HuH-7 (cell line): ENCODE measurements around the gene KMT2C.
A peak's percentile ranks its signal among the peaks of the same experiment; 100 is the strongest.
"Not testable (repeated sequence)": the region's sequence is repeated elsewhere in the genome, so short reads cannot be mapped to it uniquely, and the experiment has no call there.

Experiments
- DNase-seq: peaks from one replicate; pipeline ENCODE4 v3.0.0; 2011; ENCODE audit warnings: low spot score

The KMT2C gene

GRCh38 chr7:152307902-152308301 is 127.9 kb downstream of the KMT2C start:
- no peak for DNase-seq

- DNase-seq: not testable (repeated sequence)
Measured at GRCh38 chr7:152299542-152300143, 136.2 kb downstream of the KMT2C start.

- DNase-seq: no peak
Measured at GRCh38 chr7:152292897-152293296, 142.9 kb downstream of the KMT2C start.

GRCh38 chr7:152286972-152287371 is 148.8 kb downstream of the KMT2C start:
- not testable (repeated sequence) for DNase-seq

- DNase-seq: not testable (repeated sequence)
Measured at GRCh38 chr7:152286219-152286618, 149.6 kb downstream of the KMT2C start.

DNA sequence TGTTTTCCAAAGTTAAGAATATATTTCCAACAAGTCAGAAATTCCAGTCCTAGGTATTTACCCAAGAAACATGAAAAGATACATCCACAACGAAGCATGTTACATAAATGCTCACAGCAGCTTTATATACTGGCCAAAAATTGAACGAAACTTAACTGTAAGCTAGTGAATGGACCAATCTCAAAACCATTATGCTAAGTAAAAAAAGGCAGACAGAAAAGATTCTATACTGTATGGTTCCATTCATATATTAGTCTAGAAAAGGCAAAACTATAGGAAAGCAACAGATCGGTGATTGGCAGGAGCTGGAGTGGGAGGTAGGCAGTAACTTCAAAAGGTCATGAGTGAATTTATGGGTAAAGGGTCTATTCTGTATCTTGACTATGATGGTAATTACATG is 150.8 kb downstream of the KMT2C start:
- DNase-seq: not testable (repeated sequence)

DNA sequence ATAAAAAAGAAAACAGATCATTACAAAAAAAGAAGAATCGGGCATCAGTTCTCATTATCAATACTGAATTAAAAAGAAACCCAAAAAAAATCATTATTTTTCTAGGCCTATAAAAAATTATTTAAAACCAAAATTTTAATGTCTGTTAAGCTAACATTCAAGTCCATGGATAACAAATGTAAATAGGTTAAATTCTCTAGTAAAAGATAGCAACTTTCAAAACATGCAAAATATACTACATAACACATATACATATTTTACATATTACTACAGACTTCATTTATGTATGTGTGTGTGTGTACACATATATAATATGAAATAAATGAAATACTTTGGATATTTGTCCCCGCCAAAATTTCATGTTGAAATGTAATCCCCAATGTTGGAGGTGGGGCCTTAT is 158.1 kb downstream of the KMT2C start:
- DNase-seq: not testable (repeated sequence)

DNA sequence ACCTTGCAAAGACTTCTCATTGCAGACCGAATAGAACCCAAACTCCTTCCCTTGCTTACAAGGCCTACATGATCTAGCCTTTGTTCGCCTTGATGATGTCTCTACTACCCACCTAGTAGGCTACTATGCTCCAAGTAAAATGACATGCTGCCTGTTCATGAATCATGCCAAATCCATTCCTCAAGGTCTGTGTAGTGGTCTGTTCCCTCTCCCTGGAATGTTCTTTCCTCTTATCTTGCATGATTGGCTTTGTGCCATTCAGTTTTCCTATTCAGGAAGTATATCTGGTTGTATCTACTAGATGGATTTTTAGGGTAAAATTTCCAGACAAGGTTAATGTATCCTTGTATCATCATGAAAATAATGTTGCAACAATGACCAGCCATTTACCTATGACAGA is 165.4 kb downstream of the KMT2C start:
- not testable (repeated sequence) for DNase-seq

GRCh38 chr7:152266859-152267258 is 168.9 kb downstream of the KMT2C start:
- DNase-seq: not testable (repeated sequence)

GRCh38 chr7:152264915-152265314 is 170.9 kb downstream of the KMT2C start:
- not testable (repeated sequence) for DNase-seq

- not testable (repeated sequence) for DNase-seq
Measured at GRCh38 chr7:152262146-152262545, 173.7 kb downstream of the KMT2C start.

DNA sequence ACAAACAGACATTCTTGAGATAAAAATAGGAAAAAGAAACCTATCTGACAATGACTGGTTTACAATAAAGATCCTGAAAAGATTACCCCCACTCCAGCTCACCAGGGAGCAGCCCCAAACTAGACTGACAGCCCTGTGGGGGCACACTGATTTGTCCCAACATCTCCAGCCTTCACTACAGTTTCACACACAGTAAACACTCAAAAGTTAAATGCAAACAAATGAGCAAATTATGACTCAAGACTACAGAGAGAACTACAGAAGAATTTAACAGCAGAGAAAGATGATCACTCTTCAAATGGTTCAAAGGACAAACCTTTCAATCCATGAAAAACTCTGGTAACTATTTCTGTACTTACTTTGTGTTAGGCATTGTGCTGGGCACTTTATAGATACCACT is 176.2 kb downstream of the KMT2C start:
- not testable (repeated sequence) for DNase-seq

GRCh38 chr7:152247851-152248250 is 188.0 kb downstream of the KMT2C start:
- DNase-seq: not testable (repeated sequence)

GRCh38 chr7:152245417-152245816 is 190.4 kb downstream of the KMT2C start:
- DNase-seq: not testable (repeated sequence)

- DNase-seq: not testable (repeated sequence)
Measured at GRCh38 chr7:152243464-152243863, 192.3 kb downstream of the KMT2C start.

- DNase-seq: not testable (repeated sequence)
Measured at GRCh38 chr7:152241301-152241700, 194.5 kb downstream of the KMT2C start.

DNA sequence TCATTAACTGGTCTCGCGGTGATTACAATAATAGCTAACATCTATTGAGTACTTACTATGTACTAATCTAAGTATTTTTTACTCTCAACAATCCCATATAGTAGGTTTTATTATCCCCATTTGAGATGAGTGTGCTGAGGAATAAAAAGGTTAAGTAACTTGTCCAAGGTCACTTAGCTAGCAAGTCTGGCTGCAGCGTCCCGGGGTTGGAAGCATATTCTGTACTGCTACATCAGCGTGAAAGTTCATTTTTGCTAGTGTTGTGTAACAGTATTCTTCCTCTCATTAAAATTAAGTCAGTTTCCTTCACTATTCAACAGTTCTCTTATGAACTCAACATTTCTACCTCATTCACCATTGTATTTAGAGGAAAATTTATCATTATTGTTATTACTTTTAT is 199.5 kb downstream of the KMT2C start:
- not testable (repeated sequence) for DNase-seq

- DNase-seq: not testable (repeated sequence)
Measured at GRCh38 chr7:152234421-152234820, 201.4 kb downstream of the KMT2C start.

DNA sequence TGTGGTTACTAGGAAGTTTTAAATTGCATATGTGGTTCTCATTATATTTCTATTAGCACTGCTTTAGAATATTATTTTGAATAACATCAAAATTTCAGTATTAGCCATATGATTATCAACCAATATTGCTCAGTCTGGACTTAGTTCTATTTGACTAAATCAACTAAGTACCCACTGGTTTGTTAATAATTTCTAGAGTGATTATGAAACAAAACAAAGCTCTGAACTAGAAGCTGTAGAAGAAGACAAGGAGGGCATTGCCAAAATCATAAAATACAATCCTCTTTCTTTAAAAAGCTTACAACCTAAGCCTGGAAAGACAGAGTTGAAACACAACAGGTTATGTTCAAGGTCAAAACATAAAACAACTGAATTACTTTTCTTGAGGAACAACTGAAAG is 204.7 kb downstream of the KMT2C start:
- DNase-seq: peak; percentile 1

GRCh38 chr7:152219556-152219955 is 216.2 kb downstream of the KMT2C start:
- not testable (repeated sequence) for DNase-seq

DNA sequence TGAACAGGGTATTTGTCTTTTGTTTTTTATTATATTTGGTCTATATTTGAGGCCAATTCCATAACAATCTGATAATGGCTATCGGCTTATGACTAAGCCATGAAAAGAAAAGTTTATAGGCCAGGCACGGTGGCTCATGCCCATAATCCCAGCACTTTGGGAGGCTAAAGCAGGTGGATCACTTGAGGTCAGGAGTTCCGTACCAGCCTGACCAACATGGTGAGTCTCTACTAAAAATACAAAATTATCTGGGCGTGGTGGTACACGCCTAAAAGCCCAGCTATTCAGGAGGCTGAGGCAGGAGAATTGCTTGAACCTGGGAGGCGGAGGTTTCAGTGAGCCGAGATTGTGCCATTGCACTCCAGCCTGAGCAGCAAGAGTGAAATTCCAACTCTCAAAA is 227.0 kb downstream of the KMT2C start:
- not testable (repeated sequence) for DNase-seq

- not testable (repeated sequence) for DNase-seq
Measured at GRCh38 chr7:152204417-152204816, 231.4 kb downstream of the KMT2C start.

GRCh38 chr7:152203095-152203494 is 232.7 kb downstream of the KMT2C start:
- DNase-seq: no peak

DNA sequence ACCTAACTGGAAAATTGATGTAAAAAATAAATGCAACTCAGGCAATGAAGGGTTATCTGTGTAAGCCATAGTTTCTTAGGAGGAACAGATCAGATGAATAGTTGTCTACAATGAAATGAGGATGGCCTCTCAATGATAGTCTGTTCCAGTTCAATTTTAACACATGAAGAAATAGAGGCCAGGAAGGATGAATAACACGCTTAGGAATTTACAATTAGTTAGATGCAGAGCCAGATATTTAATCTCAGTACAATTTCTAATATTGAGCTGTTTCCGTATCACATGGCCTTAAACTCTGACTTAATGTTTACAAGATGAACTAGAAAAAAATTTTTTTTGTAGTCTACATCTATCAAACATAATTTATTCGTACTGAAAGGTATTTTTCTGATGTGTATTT is 233.7 kb downstream of the KMT2C start:
- DNase-seq: no peak
